HG03571 (cell line): ENCODE measurements around the gene ING2.
"Not testable (repeated sequence)": the region's sequence is repeated elsewhere in the genome, so short reads cannot be mapped to it uniquely, and the experiment has no call there.

ENCODE experiments used
- ATAC-seq: cut with Tn5 transposase; IDR thresholded peaks from one replicate; pipeline ENCODE4 v1.9.1; 2021; ENCODE audit not compliant: unreplicated experiment

The ING2 gene

DNA sequence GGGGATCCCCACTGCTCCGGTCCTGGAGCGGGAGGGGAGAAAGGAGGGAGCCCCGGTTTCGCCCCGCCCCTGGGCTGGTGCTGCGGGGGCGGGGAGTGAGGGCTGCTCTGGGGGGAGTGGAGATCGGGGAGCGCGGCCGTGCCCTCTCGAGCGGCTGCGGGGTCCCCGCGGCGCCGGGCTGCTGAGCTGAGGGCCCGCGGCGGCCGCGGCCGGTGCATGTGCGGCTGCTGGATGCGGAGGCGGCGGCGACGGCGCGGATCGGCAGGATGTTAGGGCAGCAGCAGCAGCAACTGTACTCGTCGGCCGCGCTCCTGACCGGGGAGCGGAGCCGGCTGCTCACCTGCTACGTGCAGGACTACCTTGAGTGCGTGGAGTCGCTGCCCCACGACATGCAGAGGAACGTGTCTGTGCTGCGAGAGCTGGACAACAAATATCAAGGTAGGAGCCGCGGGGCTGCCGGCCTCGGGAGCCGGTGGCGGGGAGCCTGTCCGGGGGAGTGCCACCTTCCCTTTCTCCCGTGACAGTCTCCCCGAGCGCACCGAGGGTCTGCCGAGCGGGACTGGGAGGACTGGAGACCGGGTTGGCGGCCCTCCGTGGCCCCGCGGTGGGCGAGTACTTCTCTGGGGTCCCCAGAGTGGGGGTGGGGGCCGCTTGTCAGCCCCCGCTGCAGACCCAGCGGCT, at the start of gene ING2:
Gene ING2, plus strand, starts transcription at position 129 of the 681 bp plus-strand sequence. Its CDS starts 138 bp downstream, at position 267.
- ATAC-seq = peak; percentile 48

DNA sequence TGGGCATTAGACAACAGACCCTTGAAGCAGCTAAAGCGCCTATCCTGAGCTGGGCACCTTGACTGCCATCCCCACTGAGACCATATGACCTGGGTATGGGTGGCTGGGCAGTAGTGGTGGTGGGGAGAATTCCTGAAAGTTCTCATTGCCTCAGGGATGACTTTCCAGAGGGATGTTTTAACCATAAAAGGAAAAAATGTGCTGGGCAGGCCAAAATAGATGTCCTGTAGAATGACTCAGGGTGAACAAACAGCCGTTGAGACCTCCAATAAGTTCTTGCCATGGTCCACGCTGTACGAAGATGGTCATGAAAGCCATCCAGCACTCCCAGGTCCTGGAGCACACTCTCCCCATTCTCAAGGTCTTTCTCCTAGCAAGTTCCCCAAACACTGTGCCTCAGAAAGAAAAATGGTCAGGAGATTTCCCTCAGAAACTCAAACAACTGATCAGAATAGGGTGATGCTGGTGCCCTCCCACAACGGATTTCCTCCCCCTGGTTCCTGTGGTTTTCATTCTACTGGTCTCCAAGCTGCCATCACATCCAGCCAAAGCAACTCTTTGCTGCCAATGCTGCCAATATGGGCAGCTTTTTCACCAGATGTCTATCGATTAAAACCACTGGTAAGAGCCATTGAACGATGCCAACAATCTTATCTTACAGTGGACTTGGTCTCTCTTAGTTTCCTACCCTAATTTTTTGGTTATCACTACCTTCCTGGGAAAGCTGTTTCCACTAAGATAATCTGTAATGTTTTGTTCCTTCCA, 49.2 kb upstream of the ING2 start:
- ATAC-seq = no peak

DNA sequence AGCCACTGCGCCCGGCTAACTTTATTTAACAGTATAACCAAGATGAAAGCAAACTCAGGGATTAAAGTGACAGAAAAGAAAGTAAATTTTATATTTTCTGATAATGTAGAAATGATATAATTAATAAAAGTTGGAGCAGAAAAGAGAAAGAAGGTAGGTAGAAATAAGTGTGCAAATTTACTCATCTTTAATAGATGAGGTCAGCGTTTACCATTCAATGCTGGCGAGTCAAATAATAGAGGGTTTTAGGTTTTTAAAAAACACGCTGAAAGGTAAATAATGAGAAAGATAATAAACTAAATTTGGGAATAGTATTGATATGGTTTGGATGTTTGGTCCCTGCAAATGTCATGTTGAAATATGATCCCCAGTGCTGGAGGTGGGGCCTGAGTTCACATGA, 46.9 kb upstream of the ING2 start:
- ATAC-seq = no peak

- not testable (repeated sequence) for ATAC-seq
Measured at GRCh38 chr4:183463903-183464619, 40.8 kb upstream of the ING2 start.

- not testable (repeated sequence) for ATAC-seq
Measured at GRCh38 chr4:183465879-183466278, 39.0 kb upstream of the ING2 start.

GRCh38 chr4:183467246-183467645, 37.6 kb upstream of the ING2 start:
- ATAC-seq = no peak

- no peak for ATAC-seq
Measured at GRCh38 chr4:183468210-183469095, 36.4 kb upstream of the ING2 start.

- ATAC-seq = no peak
Measured at GRCh38 chr4:183469285-183469684, 35.6 kb upstream of the ING2 start.

DNA sequence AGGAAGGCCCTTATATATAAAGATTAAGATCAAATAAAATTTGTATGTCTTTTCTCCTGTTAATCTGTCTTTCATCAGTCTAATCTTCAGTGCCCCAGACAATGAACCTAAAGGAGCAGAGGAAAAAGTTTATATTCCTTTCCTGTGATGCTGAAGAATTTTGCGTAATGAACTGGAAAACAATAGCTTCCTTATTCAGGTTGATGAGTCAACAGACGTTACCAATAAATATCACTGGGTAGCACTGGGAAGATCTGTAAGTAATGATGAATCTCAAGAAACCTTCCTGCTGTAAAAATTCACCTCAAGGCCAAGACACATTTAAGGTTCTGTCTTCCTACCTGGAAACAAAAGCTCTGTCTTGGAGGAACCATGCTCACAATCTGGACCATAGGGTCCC, 34.9 kb upstream of the ING2 start:
- no peak for ATAC-seq

DNA sequence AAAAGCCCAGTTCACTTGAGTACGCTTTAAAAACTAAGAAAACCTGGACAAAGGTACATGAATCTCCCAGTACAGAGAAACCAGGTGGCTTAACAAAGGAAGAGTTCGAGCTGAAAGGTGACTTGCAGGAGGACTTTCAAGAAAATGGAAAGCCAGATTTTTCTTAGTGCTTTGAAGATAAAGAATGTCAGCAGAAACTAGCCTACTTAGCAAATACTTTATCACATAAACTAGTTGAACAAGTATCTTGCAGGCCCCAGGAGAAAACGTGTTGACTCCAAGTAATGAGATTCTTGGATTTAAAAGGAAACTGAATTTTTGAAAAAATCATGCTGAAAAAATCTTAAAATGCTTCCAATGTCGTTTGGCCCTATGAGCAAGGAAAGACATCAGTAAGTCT, 34.0 kb upstream of the ING2 start:
- no peak for ATAC-seq

DNA sequence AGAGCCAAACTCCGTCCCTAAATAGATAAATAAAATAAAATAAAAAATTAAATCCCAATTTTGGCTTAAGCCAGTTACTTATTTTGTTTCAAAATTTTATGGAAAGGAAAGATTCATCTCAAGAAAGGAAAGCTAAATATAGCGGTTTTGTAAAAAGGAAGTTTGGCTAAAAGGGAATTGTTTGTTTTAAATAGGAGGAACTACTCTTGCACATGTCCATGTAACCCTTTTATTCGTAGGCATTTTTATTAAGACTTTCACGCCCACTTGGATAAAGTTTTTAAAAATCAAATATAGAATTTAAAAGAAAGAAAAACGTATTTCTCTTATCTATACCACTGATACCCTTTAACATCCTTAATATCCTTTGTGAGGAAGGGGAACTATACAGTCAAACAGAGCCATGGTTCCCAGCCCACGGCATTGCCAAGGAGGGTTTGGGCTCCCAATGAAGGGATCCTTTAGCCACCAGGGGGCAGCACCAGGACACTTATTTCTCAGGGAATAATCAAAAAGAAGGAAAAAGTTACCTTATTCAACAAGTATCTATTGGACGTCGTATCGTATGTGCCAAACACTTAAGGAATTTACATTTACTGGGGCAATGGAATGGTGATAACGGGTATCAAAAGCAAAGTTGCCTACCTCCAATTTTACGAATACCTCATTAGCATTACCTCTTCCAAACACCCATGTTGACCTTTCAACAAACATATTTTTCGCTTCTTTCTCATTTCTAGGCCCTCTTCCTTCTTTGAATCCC, 32.7 kb upstream of the ING2 start:
- no peak for ATAC-seq

DNA sequence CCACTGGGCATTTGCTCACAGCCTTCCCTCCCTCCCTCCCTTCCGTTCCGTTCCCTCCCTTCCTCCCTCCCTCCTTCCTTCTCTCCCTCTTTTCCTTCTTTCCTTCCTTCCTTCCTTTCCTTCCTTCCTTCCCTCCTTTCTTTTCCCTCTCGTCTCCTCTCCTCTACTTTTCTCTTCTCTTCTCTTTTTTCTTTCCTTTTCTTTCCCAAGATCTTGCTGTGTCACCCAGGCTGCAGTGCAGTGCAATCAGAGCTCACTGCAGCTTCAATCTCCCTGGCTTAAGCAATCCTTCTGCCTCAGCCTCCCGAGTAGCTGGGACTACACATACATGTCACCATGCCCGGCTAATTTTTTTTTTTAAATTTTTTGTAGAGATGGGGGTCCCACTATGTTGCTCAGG, 26.7 kb upstream of the ING2 start:
- ATAC-seq = no peak

- ATAC-seq = no peak
Measured at GRCh38 chr4:183478926-183479325, 25.9 kb upstream of the ING2 start.

GRCh38 chr4:183482515-183483095, 22.3 kb upstream of the ING2 start:
- not testable (repeated sequence) for ATAC-seq

DNA sequence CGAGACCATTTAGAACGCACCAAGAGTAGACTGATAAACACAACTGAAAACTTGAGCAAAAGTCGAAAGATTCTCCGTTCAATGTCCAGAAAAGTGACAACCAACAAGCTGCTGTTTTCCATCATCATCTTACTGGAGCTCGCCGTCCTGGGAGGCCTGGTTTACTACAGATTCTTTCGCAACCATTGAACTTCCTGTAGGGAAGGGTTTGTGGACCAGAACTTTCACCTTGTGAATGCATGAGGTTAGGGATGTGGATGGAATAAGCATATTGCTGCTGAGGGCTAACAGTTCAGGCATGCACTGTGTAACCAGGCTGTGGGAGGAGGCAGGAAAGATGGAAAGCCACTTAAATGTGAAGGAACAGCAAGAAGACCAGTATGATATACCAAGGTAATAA, 20.9 kb upstream of the ING2 start:
- no peak for ATAC-seq

GRCh38 chr4:183485411-183486160, 19.3 kb upstream of the ING2 start:
- no peak for ATAC-seq

DNA sequence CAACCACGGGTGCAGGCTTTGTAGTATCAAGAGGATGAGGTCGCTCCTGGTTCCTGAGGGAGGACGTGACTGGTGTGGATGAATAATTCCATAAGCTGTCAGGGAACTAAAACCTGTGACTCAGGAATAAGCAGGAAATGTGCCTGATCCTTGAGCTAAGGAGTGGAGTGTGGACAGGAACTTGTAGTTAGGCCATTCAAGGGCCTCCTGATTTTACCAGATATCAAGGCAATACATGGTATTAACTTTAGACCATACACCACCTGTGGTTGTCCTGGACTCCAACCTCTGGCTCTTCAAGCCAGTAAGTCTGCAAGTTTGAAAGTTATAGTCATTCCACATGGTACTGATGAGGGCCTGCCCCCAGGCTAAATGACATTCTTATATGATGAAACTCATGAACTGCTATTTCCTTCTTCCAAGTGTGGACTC, 12.1 kb upstream of the ING2 start:
- ATAC-seq = no peak

DNA sequence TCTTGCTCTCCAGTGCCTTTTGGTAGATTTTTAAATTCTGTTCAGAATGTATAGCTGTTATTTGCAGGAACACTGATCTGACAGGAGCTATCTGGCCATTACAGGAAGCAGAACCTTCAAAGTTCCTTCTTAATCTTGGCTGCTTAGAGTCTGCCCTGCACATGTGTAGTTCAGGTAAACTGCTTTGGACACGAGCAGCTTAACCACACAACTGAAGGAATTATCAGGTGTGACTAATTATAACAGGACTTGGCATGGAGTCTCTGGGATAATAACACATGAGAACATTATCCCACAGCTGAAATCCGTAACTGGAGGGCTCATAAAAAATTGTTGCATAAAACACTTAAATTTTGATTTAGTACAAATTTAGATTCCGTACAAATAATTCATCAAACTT, 11.6 kb upstream of the ING2 start:
- no peak for ATAC-seq

- no peak for ATAC-seq
Measured at GRCh38 chr4:183495184-183495583, 9.7 kb upstream of the ING2 start.
